Measurements from ENCODE around the gene HPS1. TPM values are rescaled to one million over a fixed set of nuclear protein-coding genes. Genes with fewer than 3 reads are reported as not detected.

HPS1 gene
- total RNA-seq, 3 donors from 2014 or later (not counting 1 experiment from before 2014, with no cell fraction given): 92.4 to 103 (median 102) TPM

DNA sequence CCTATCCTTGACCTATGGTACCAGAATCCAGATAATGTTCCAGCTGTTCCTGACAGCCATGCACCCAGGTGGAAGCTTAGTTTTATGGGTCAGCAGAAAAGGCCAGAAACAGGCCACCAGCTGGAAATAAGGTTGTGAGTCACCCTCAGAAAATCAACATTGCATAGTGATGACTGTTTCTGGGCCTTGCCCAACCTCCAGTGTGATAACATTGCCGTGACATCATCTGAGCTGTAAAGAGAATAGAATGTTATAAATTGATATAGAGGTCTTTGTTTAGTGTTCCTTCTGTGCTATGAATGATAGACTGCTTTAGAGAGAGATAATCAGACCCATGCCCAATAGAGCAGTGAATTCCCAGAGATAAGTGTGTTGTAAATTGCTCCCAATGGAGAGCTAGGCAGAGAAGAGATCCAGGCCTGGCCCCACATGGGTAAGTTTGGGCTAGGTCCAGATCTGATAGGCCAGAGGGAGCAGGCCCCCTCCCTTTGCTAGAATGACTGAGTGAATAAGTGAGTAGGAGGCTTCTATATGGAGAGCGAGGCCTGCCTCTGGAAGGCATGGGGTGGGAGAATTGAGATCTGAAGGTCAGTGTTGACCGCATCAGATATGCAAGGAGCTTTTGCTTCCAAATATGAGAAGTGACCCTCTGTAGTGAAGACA, 14.2 kb upstream of the HPS1 start:
- intact Hi-C loops (cut with micrococcal nuclease): no loop called here
- ATAC-seq: no peak
- Histone ChIP-seq H3K4me3 (ENCODE audit: low read length) (no peak overlapping the region), H3K9me3 (ENCODE audit: control insufficient read depth, insufficient read depth, low read length) (no peaks in the 10 kb centered on the region), H3K27me3 (ENCODE audit: control insufficient read depth, insufficient read depth, low read length) (no peaks in the 10 kb centered on the region), H3K4me1 (ENCODE audit: control insufficient read depth, insufficient read depth, low read length) (no peaks in the 10 kb centered on the region), H3K36me3 (ENCODE audit: control insufficient read depth, insufficient read depth, low read length) (no peaks in the 10 kb centered on the region), H3K27ac (ENCODE audit: low read length) (no peak overlapping the region)
- Mint-ChIP-seq H3K36me3 (no peaks in the 10 kb centered on the region), H3K9me3 (no peaks in the 10 kb centered on the region), H3K4me1 (no peaks in the 10 kb centered on the region), H3K27me3 (ENCODE audit: low read depth in 2 of 2) (peaks cover 28 to 43% of the 10 kb centered on the region in 2 donors), H3K4me3 (no peak overlapping the region), H3K27ac (no peak overlapping the region)
- TF ChIP-seq, protein P1, sequence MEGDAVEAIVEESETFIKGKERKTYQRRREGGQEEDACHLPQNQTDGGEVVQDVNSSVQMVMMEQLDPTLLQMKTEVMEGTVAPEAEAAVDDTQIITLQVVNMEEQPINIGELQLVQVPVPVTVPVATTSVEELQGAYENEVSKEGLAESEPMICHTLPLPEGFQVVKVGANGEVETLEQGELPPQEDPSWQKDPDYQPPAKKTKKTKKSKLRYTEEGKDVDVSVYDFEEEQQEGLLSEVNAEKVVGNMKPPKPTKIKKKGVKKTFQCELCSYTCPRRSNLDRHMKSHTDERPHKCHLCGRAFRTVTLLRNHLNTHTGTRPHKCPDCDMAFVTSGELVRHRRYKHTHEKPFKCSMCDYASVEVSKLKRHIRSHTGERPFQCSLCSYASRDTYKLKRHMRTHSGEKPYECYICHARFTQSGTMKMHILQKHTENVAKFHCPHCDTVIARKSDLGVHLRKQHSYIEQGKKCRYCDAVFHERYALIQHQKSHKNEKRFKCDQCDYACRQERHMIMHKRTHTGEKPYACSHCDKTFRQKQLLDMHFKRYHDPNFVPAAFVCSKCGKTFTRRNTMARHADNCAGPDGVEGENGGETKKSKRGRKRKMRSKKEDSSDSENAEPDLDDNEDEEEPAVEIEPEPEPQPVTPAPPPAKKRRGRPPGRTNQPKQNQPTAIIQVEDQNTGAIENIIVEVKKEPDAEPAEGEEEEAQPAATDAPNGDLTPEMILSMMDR (IDR thresholded peaks at IDR 0.05): no peak
- 92% methylated on average over 3 of the region's 3 CpGs for WGBS (ENCODE audit: insufficient coverage)
- no peak for DNase-seq

DNA sequence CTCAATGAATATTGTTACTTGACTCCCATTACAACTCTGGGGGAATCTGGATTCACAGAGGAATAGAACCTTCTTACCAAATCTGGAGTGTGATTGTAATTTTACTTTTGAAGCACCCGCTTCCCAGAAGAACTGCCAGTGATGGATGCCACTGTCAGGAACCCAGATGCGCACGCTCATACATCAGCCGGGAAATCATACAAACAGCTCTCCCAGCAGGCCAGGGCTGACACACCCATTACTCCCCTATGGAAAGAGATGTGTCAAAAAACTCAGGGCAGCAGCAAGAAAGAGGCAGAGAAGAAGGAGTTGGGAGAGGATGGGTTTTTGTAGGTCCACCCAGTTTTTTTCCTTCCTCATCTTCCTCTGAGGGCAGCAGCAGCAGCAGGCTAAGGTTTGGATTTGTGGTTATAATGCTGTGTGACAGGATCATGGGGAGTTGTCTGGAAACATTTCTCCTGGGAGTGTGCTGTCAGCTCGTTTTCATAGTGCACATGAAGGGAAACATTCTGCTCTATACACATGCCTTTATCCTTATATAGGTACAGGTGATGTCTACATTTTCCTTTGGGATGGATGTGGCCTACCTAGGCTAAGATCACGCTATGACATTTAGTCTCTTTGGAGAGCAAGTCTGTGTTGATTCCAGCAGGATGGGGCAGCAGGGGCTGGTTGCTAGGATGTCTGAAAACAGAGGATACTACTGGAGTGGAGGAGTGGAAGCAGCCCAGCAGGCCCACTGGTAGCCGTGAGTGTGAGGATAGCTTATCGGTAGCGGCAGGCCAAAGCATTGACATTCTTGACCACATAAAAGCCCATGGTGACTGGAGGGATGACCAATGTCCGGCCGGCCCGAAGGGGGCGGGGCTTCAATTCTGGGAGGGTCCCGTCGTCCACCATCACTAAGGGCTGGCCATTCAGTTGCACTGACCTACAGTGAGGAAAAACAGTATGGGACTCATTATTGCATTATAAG, 12.4 kb upstream of the HPS1 start:
- H3K27me3 Mint-ChIP-seq (ENCODE audit: low read depth in 2 of 2): peaks cover 24 to 36% of the 10 kb centered on the region in 2 donors
- DNase-seq (no peak), ATAC-seq (no peak)
- Histone ChIP-seq H3K4me3 (ENCODE audit: low read length) (no peak overlapping the region), H3K27ac (ENCODE audit: low read length) (no peak overlapping the region), H3K9me3 (ENCODE audit: control insufficient read depth, insufficient read depth, low read length) (no peaks in the 10 kb centered on the region), H3K27me3 (ENCODE audit: control insufficient read depth, insufficient read depth, low read length) (no peaks in the 10 kb centered on the region), H3K36me3 (ENCODE audit: control insufficient read depth, insufficient read depth, low read length) (no peaks in the 10 kb centered on the region), H3K4me1 (ENCODE audit: control insufficient read depth, insufficient read depth, low read length) (no peaks in the 10 kb centered on the region)
- no peaks in the 10 kb centered on the region for H3K36me3 Mint-ChIP-seq
- no peak overlapping the region for H3K4me3 Mint-ChIP-seq
- H3K4me1 Mint-ChIP-seq: no peaks in the 10 kb centered on the region
- TF ChIP-seq, protein P1 (IDR thresholded peaks at IDR 0.05): no peak
- H3K27ac Mint-ChIP-seq: no peak overlapping the region
- intact Hi-C loops (cut with micrococcal nuclease): no loop called here
- H3K9me3 Mint-ChIP-seq: no peaks in the 10 kb centered on the region
- WGBS (ENCODE audit: insufficient coverage): 92% methylated on average over 13 of the region's 15 CpGs

DNA sequence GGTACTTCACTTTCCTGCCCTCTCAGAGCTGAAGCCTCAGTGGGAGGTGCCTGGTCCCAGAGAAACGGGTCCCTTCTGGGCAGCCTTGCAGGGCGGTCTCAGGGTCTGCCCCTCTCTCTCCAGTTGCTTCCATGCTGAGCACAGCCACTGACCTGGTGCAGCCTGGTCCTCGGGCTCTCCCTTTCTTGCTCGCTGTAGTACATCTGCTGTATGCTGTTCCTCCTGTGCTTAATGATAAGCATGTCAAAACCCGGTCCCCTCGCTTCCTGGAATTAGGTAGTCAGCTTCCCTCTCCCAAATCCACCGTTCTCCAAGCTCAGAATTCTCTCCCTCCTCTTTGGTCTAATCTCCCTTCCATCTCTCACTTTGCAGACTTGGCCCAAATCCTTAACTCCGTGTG, 11.0 kb upstream of the HPS1 start:
- Mint-ChIP-seq H3K9me3 (no peaks in the 10 kb centered on the region), H3K4me1 (no peaks in the 10 kb centered on the region), H3K27me3 (ENCODE audit: low read depth in 2 of 2) (peaks cover 20 to 31% of the 10 kb centered on the region in 2 donors), H3K27ac (no peak overlapping the region), H3K4me3 (no peak overlapping the region), H3K36me3 (no peaks in the 10 kb centered on the region)
- no peaks in the 10 kb centered on the region for H3K27me3 ChIP-seq (ENCODE audit: control insufficient read depth, insufficient read depth, low read length)
- H3K27ac ChIP-seq (ENCODE audit: low read length): no peak overlapping the region
- TF ChIP-seq, protein P1 (IDR thresholded peaks at IDR 0.05): no peak
- WGBS (ENCODE audit: insufficient coverage): 68% methylated on average over 8 of the region's 8 CpGs
- H3K4me1 ChIP-seq (ENCODE audit: control insufficient read depth, insufficient read depth, low read length): no peaks in the 10 kb centered on the region
- H3K9me3 ChIP-seq (ENCODE audit: control insufficient read depth, insufficient read depth, low read length): no peaks in the 10 kb centered on the region
- H3K36me3 ChIP-seq (ENCODE audit: control insufficient read depth, insufficient read depth, low read length): no peaks in the 10 kb centered on the region
- H3K4me3 ChIP-seq (ENCODE audit: low read length): no peak overlapping the region
- intact Hi-C loops (cut with micrococcal nuclease): no loop called here
- no peak for DNase-seq
- no peak for ATAC-seq

All from natural killer cell (primary cell).